OCI-LY7 (cell line): ENCODE results near the gene C9orf72. TPM values are rescaled to one million over a fixed set of nuclear protein-coding genes. Genes with fewer than 3 reads are reported as not detected.

Experiments
- BruUV-seq: library from RNA; stranded (reverse); fragments of 400-500 nt; replicated peaks from 2 replicates; lab custom pipeline; 2021; lab: Mats Ljungman, UMichigan
- CTCF ChIA-PET: fragments of 300-600 bp; sonication (Branson Sonifier 250); formaldehyde crosslinking; loops from one replicate; lab custom pipeline; 2022; ENCODE audit warnings: antibody characterized with exemption; ENCODE audit not compliant: unreplicated experiment; lab: Charles Lee
- POLR2A ChIA-PET: fragments of 300-600 bp; sonication (Branson Sonifier 250); formaldehyde crosslinking; loops from one replicate; lab custom pipeline; 2022; ENCODE audit warnings: antibody characterized with exemption; lab: Charles Lee
- DNase-seq: peaks from one replicate; pipeline ENCODE4 v3.0.0-alpha.2; 2015; ENCODE audit warnings: low spot score
- H2AFZ ChIP-seq: fragments of 200-600 bp; sonication (generic), shearing (Covaris generic); 2 replicates; pipeline ENCODE4 v1.6.1; 2014; ENCODE audit warnings: mild to moderate bottlenecking, antibody characterized with exemption, low read length, moderate library complexity
- H3K27ac ChIP-seq: fragments of 200-600 bp; sonication (generic); 2 replicates; pipeline ENCODE4 v1.5.1; 2014; ENCODE audit warnings: mixed run types, low read depth, mild to moderate bottlenecking, moderate library complexity, low read length, inconsistent platforms; ENCODE audit not compliant: poor library complexity, severe bottlenecking
- H3K36me3 ChIP-seq: fragments of 200-600 bp; sonication (generic); 2 replicates; pipeline ENCODE4 v1.6.1; 2014; ENCODE audit warnings: mild to moderate bottlenecking, antibody characterized with exemption, low read length, moderate library complexity, mixed read lengths; ENCODE audit not compliant: insufficient read depth
- H3K4me1 ChIP-seq: fragments of 200-600 bp; sonication (generic); 2 replicates; pipeline ENCODE4 v1.5.1; 2014; ENCODE audit warnings: mild to moderate bottlenecking, low read length; ENCODE audit not compliant: insufficient read depth, poor library complexity, severe bottlenecking
- H3K4me2 ChIP-seq: fragments of 200-600 bp; sonication (generic); 2 replicates; pipeline ENCODE4 v1.6.1; 2014; ENCODE audit warnings: mild to moderate bottlenecking, low read length
- H3K4me3 ChIP-seq: fragments of 200-600 bp; sonication (generic); 2 replicates; pipeline ENCODE4 v1.5.1; 2014; ENCODE audit warnings: mild to moderate bottlenecking, low read depth, low read length; ENCODE audit not compliant: poor library complexity, severe bottlenecking
- H3K79me2 ChIP-seq: fragments of 200-600 bp; sonication (generic); 2 replicates; pipeline ENCODE4 v1.6.1; 2016; ENCODE audit warnings: low read depth, mild to moderate bottlenecking, low read length, moderate library complexity, mixed read lengths; ENCODE audit not compliant: insufficient read depth
- H3K9me2 ChIP-seq: fragments of 200-600 bp; sonication (generic); 2 replicates; pipeline ENCODE4 v1.6.1; 2016; ENCODE audit warnings: mild to moderate bottlenecking, low read length, mixed read lengths; ENCODE audit not compliant: insufficient read depth
- H3K9me3 ChIP-seq: fragments of 200-600 bp; sonication (generic); 2 replicates; pipeline ENCODE4 v1.6.1; 2014; ENCODE audit warnings: mild to moderate bottlenecking, mixed run types, low read length, mixed read lengths
- H4K20me1 ChIP-seq: fragments of 200-600 bp; sonication (generic); 2 replicates; pipeline ENCODE4 v1.6.1; 2014; ENCODE audit warnings: mild to moderate bottlenecking, antibody characterized with exemption, low read length, moderate library complexity, mixed read lengths; ENCODE audit not compliant: insufficient read depth
- CTCF ChIP-seq: fragments of 200-600 bp; sonication (generic); conservative IDR thresholded peaks from 2 replicates; pipeline ENCODE4 v1.5.1; 2014; ENCODE audit warnings: mild to moderate bottlenecking, antibody characterized with exemption, low read length, moderate library complexity, mixed read lengths
- EZH2phosphoT487 ChIP-seq: fragments of 200-600 bp; sonication (generic); IDR thresholded peaks from 2 replicates; pipeline ENCODE4 v1.6.1; 2018; ENCODE audit warnings: low read depth, borderline replicate concordance, mild to moderate bottlenecking, mixed run types, antibody characterized with exemption, low read length, moderate library complexity, mixed read lengths
- intact Hi-C: fragments of 100-400 bp; cut with micrococcal nuclease; formaldehyde crosslinking; loops from one replicate; pipeline ENCODE4 v1.10.0; 2022; ENCODE audit not compliant: unreplicated experiment
- total RNA-seq, 2 experiments: library from RNA; depleted of rRNA in 1 of 2; stranded (reverse); fragments of >200 nt in 1 of 2; shearing (Covaris generic) in 1 of 2; gene quantifications; 2 replicates each; pipeline ENCODE4 v1.2.3, GENCODE V29; 2014 to 2022

The C9orf72 gene
- total RNA-seq, 2 experiments from 2014 or later, result 12.3 to 16.4 TPM

GRCh38 chr9:27569406-27569805 lies 3.9 kb downstream of the C9orf72 start:
- H2AFZ ChIP-seq, result no peak overlapping the region
- H3K36me3 ChIP-seq, result peaks cover 25% of the 10 kb centered on the region
- peaks cover 11% of the 10 kb centered on the region for H3K4me1 ChIP-seq
- TF ChIP-seq EZH2phosphoT487 (no peak), CTCF (no peak)
- DNase-seq, result no peak
- H3K4me2 ChIP-seq, result no peak overlapping the region
- POLR2A ChIA-PET, result interaction anchor here (0.6 to 2.1 kb wide), 4 partner anchors 9 to 14 kb away, joined by 3 to 6 read pairs (median 4); no protein-coding TSS in a partner anchor
- 0 out of 2 replicates have a peak, but pooled peaks cover 4% of the 10 kb centered on the region for H4K20me1 ChIP-seq
- H3K9me3 ChIP-seq, result no peaks in the 10 kb centered on the region; the same call in 1 of the 2 replicates
- intact Hi-C loops, result no loop called here
- H3K9me2 ChIP-seq, result no peaks in the 10 kb centered on the region
- no peaks in the 10 kb centered on the region for H3K79me2 ChIP-seq
- no peak overlapping the region for H3K27ac ChIP-seq
- CTCF ChIA-PET, result no interaction called here
- BruUV-seq, result no TSS peak
- H3K4me3 ChIP-seq, result no peak overlapping the region

GRCh38 chr9:27566118-27566517 lies 7.2 kb downstream of the C9orf72 start:
- TF ChIP-seq EZH2phosphoT487 (no peak), CTCF (no peak)
- ChIA-PET CTCF (no interaction called here), POLR2A (interaction anchor here (0.6 to 1.1 kb wide), 2 partner anchors 10 to 398 kb away, joined by 3 to 5 read pairs; no protein-coding TSS in a partner anchor)
- DNase-seq, result no peak
- no peak overlapping the region for H3K4me2 ChIP-seq
- H3K9me3 ChIP-seq, result no peaks in the 10 kb centered on the region
- H2AFZ ChIP-seq, result no peak overlapping the region
- 0 out of 2 replicates have a peak, but pooled peaks cover 4% of the 10 kb centered on the region for H4K20me1 ChIP-seq
- H3K4me1 ChIP-seq, result peaks cover 5% of the 10 kb centered on the region
- no peak overlapping the region for H3K27ac ChIP-seq
- intact Hi-C loops, result no loop called here
- BruUV-seq, result no TSS peak
- H3K4me3 ChIP-seq, result no peak overlapping the region
- no peaks in the 10 kb centered on the region for H3K79me2 ChIP-seq
- peaks cover 38% of the 10 kb centered on the region for H3K36me3 ChIP-seq
- H3K9me2 ChIP-seq, result no peaks in the 10 kb centered on the region

- Histone ChIP-seq H3K9me3 (no peaks in the 10 kb centered on the region), H3K4me2 (no peak overlapping the region), H3K4me1 (peaks cover 5% of the 10 kb centered on the region), H3K4me3 (no peak overlapping the region), H3K79me2 (no peaks in the 10 kb centered on the region), H3K36me3 (peaks cover 42% of the 10 kb centered on the region), H2AFZ (no peak overlapping the region), H3K27ac (no peak overlapping the region), H3K9me2 (no peaks in the 10 kb centered on the region), H4K20me1 (0 out of 2 replicates have a peak, but pooled peaks cover 4% of the 10 kb centered on the region)
- ChIA-PET POLR2A (interaction anchor here (1.1 kb wide), 1 partner anchor 9 kb away, joined by 5 read pairs; no protein-coding TSS in a partner anchor), CTCF (no interaction called here)
- no peak for TF ChIP-seq CTCF
- TF ChIP-seq EZH2phosphoT487, result no peak
- intact Hi-C loops, result no loop called here
- BruUV-seq, result no TSS peak
- DNase-seq, result no peak
Measured at GRCh38 chr9:27565696-27566095, 7.6 kb downstream of the C9orf72 start.
